OCI-LY1 (cell line): ENCODE measurements around the gene ADTRP.

Source experiments
- CTCF ChIP-seq: fragments of 200-600 bp; sonication (generic), shearing (Covaris generic); IDR thresholded peaks from 2 replicates; pipeline ENCODE4 v1.5.1; 2017; ENCODE audit warnings: mild to moderate bottlenecking, antibody characterized with exemption, low read length, moderate library complexity, mixed read lengths
- EZH2 ChIP-seq: fragments of 200-600 bp; sonication (generic), shearing (Covaris generic); IDR thresholded peaks from 2 replicates; pipeline ENCODE4 v1.8.0; 2017; ENCODE audit warnings: borderline replicate concordance, mixed run types, mild to moderate bottlenecking, antibody characterized with exemption, low read length, moderate library complexity, mixed read lengths

DNA sequence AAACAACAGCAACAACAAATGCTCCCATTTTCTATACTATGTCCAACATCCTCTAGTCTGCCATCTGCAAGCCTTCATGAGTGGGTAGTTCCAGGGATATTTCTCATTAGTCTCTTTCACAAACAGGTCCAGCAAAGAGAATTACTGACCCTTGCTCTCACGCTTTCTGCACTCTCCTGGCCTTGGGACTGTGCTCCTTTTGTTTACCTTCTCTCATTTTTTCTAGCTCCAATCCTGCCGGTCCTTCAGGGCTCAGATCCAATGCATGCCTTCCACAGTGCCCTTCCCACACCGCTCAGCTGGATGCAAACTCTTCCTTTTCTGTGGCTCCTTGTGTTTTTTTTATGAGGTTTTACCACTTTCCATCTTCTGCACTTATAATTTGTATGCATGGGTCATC, 47.2 kb downstream of the ADTRP start:
- TF ChIP-seq CTCF (no peak), EZH2 (no peak)
